IMR-90 (cell line): ENCODE results near the gene HOXA5. TPM values are rescaled to one million over a fixed set of nuclear protein-coding genes. Genes with fewer than 3 reads are reported as not detected.

Source experiments
- CEBPB ChIP-seq: IDR thresholded peaks from 2 replicates; pipeline ENCODE4 v1.6.1; 2012; ENCODE audit warnings: low read depth, low read length, improper control_type of control experiment
- MAZ ChIP-seq: IDR thresholded peaks from 2 replicates; pipeline ENCODE4 v1.6.1; 2012; ENCODE audit warnings: low read depth, mild to moderate bottlenecking, low read length, improper control_type of control experiment, moderate library complexity, borderline replicate concordance
- POLR2A ChIP-seq: IDR thresholded peaks from 2 replicates; pipeline ENCODE4 v1.6.1; 2012; ENCODE audit warnings: mild to moderate bottlenecking, low read depth, low read length
- RCOR1 ChIP-seq: IDR thresholded peaks from 2 replicates; pipeline ENCODE4 v1.6.1; 2012; ENCODE audit warnings: mild to moderate bottlenecking, low read length, improper control_type of control experiment; ENCODE audit not compliant: insufficient replicate concordance
- polyA plus RNA-seq, 3 experiments: library from polyadenylated mRNA; depleted of rRNA; stranded (reverse); fragments of >200 nt; gene quantifications; 2 replicates each; pipeline ENCODE4 v1.2.3, GENCODE V29; 2012; ENCODE audit warnings: low replicate concordance in 1 of 3
- total RNA-seq: library from RNA; depleted of rRNA; stranded (reverse); fragments of >200 nt; gene quantifications from 2 replicates; pipeline ENCODE4 v1.2.3, GENCODE V29; 2012

HOXA5 gene
- total and polyA plus RNA-seq, 2 of the 4 experiments (the other 2 are of a cell fraction), result 19.9 to 29.4 TPM

DNA sequence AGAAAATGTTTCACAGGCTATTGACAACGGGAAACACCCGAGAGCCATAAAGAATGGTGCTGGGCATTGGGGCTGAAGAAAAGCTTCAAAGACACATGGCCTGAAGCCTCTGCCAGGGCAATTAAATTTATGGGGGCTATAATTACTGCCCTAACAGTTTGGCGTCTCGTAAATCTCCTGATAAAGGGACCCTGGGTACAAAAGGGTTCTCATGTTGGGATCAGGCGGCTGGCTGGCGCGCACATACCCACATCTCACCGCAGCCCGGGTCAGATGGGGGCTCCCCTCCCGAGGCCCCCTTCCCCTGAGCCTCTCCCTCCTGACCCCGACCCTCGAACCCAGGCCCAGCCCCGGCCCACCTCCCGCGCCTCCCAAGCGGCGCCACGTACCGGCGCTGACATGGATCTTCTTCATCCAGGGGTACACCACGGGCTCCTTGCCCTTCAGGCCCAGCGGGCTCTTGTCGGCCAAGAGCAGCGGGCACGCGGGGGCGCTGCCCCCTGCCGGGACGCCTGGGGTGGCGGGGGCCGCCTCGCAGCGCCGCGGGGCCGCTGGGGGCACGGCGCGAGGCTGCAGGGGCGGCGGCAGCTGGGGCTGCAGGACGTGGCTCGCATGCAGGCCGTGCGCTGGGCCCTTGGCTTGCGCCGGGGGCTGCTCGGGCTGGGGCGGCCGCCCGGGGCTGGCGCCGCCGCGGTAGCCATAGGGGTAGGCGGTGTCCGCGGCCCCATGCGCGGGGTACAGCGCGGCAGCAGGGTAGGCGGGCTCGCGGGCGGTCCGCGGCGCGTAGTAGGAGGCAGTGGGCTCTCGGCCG is 13.5 kb downstream of the HOXA5 start (continued):
- no peak for TF ChIP-seq RCOR1
- no peak for TF ChIP-seq CEBPB
- TF ChIP-seq POLR2A, result peak; percentile 35; the same call in 1 of the 2 replicates
- 0 out of 2 replicates have a peak, but pooled peaks have one; percentile 31 for TF ChIP-seq MAZ
